Renal cortical epithelial cell (primary cell): ENCODE measurements around the gene RCBTB1. TPM values are rescaled to one million over a fixed set of nuclear protein-coding genes. Genes with fewer than 3 reads are reported as not detected.
"Not testable (repeated sequence)": the region's sequence is repeated elsewhere in the genome, so short reads cannot be mapped to it uniquely, and the experiment has no call there.

Experiments used
- DNase-seq: peaks from one replicate; pipeline ENCODE4 v3.0.0-alpha.2; 2011; ENCODE audit warnings: low read depth
- total RNA-seq: library from RNA; depleted of rRNA; stranded (reverse); fragments of >200 nt; gene quantifications from 2 replicates; pipeline ENCODE4 v1.2.3, GENCODE V29; 2014

RCBTB1 gene
- total RNA-seq, 1 donor from 2014 or later = 21.1 TPM

GRCh38 chr13:49604570-49604969 is 19.2 kb upstream of the RCBTB1 start:
- no peak for DNase-seq

GRCh38 chr13:49602615-49603014 is 17.3 kb upstream of the RCBTB1 start:
- not testable (repeated sequence) for DNase-seq

GRCh38 chr13:49602005-49602404 is 16.6 kb upstream of the RCBTB1 start:
- no peak for DNase-seq

- DNase-seq = no peak
Measured at GRCh38 chr13:49597043-49597641, 11.8 kb upstream of the RCBTB1 start.

GRCh38 chr13:49596221-49596620 is 10.9 kb upstream of the RCBTB1 start:
- no peak for DNase-seq

- DNase-seq = no peak
Measured at GRCh38 chr13:49594576-49594975, 9.2 kb upstream of the RCBTB1 start.

GRCh38 chr13:49593876-49594275 is 8.5 kb upstream of the RCBTB1 start:
- DNase-seq = not testable (repeated sequence)

- not testable (repeated sequence) for DNase-seq
Measured at GRCh38 chr13:49590714-49591113, 5.4 kb upstream of the RCBTB1 start.

GRCh38 chr13:49587311-49587847 is 2.0 kb upstream of the RCBTB1 start:
- no peak for DNase-seq

GRCh38 chr13:49586717-49587116 is 1.4 kb upstream of the RCBTB1 start:
- DNase-seq = no peak

GRCh38 chr13:49584771-49585182 is 581 bp downstream of the RCBTB1 start:
- DNase-seq = peak; percentile 21

GRCh38 chr13:49580980-49581680 is 4.2 kb downstream of the RCBTB1 start:
- DNase-seq = no peak

GRCh38 chr13:49579501-49579900 is 5.9 kb downstream of the RCBTB1 start:
- DNase-seq = no peak

- DNase-seq = peak; percentile 44
Measured at GRCh38 chr13:49571299-49572240, 13.8 kb downstream of the RCBTB1 start.

GRCh38 chr13:49569993-49570689 is 15.2 kb downstream of the RCBTB1 start:
- peak; percentile 67 for DNase-seq

GRCh38 chr13:49567491-49567890 is 17.9 kb downstream of the RCBTB1 start:
- no peak for DNase-seq

GRCh38 chr13:49566461-49566860 is 18.9 kb downstream of the RCBTB1 start:
- no peak for DNase-seq

GRCh38 chr13:49565461-49565860 is 19.9 kb downstream of the RCBTB1 start:
- not testable (repeated sequence) for DNase-seq

- DNase-seq = peak; percentile 64
Measured at GRCh38 chr13:49563516-49563915, 21.8 kb downstream of the RCBTB1 start.

- peak; percentile 44 for DNase-seq
Measured at GRCh38 chr13:49561062-49561410, 24.3 kb downstream of the RCBTB1 start.

- peak; percentile 83 for DNase-seq
Measured at GRCh38 chr13:49560270-49561061, 24.9 kb downstream of the RCBTB1 start.
